PC-3 (cell line): ENCODE results near the gene DCUN1D1.

Experiments used
- CTCF ChIP-seq: fragments of 300-600 bp; sonication (generic); conservative IDR thresholded peaks from 2 replicates; pipeline ENCODE4 v1.5.1; 2017; ENCODE audit warnings: antibody characterized with exemption, low read depth, mild to moderate bottlenecking, low read length
- EZH2 ChIP-seq: fragments of 300-600 bp; sonication (generic); IDR thresholded peaks from one replicate; pipeline ENCODE4 v1.6.1; 2017; ENCODE audit warnings: antibody characterized with exemption, mild to moderate bottlenecking, low read length; ENCODE audit not compliant: unreplicated experiment
- EZH2phosphoT487 ChIP-seq: fragments of 300-600 bp; sonication (generic); IDR thresholded peaks from 2 replicates; pipeline ENCODE4 v1.6.1; 2018; ENCODE audit warnings: mild to moderate bottlenecking, antibody characterized with exemption, low read length, borderline replicate concordance

- TF ChIP-seq EZH2phosphoT487 (no peak), CTCF (no peak), EZH2 (no peak)
Observed at GRCh38 chr3:182908471-182908870, 71.9 kb downstream of the DCUN1D1 start.
